ENCODE results near the gene MARCKS.
A peak's percentile ranks its signal among the peaks of the same experiment; 100 is the strongest.

Gene MARCKS

DNA sequence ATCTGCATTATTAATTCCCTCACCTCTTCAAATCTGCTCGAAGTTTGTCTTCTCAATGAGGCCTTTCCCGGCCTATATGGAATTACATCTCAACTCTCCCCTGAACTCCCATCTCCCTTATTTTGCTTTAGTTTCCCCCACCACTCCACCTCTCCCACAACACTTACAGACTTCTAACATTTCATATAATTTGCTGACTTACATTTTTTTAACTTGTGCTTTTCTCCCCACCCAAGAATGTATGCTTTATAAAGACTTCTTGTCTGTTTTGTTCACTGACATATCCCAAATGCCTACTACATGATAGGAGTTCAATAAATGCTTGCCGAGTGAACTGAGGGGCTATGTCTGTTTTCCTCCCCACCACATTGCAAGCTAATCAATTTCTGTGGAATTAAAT lies 3.9 kb upstream of the MARCKS start:
- no peak for DNase-seq (ENCODE audit: low read depth in 2 of 2)

DNA sequence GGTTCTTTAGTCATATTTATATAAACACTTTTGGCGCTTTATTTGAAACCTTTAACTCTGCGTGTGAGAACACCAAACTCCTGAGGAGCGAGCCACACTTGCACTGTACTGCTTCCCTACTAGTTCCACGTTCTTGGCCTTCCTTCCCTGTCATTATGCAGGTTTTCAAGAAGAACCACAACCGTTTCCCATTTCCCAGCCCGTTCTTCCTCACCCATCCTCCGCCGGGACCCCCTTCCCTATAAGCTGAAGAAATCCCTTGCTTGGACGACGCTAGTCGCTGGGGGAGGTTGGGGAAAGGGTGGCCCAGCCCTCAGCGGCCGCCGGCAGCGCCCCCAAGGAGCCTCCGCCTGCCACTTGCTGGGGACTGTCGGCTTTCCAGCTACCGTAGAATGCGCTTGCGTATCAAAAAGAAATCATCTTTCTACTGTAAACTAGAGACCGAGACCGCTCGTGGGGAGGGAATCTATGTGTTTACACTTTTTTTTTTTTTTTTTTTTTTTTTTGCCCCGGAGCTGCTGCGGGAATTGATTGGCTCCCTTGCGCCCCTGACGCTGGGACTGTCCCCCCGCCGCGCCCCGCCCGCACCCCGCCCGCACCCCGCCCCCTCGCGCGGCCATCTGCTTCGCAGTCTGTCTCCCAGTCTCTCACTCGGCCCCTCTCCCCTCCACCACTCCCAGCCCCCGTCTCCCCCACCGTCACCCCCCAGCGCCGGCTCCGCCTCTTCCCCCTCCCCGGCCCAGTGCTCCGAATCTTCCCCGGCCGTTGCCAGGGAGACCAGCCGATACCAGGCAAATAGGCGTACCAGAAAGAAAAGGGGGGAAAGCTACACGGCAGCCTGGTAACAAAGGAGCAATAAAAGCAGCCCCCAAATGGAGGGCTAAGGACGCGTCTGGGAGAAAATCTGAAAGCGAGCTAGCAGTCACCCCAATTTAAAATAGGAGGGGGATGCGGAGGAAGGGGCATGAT lies 2.3 kb upstream of the MARCKS start:
- no peak for DNase-seq (ENCODE audit: low read depth in 2 of 2)

DNA sequence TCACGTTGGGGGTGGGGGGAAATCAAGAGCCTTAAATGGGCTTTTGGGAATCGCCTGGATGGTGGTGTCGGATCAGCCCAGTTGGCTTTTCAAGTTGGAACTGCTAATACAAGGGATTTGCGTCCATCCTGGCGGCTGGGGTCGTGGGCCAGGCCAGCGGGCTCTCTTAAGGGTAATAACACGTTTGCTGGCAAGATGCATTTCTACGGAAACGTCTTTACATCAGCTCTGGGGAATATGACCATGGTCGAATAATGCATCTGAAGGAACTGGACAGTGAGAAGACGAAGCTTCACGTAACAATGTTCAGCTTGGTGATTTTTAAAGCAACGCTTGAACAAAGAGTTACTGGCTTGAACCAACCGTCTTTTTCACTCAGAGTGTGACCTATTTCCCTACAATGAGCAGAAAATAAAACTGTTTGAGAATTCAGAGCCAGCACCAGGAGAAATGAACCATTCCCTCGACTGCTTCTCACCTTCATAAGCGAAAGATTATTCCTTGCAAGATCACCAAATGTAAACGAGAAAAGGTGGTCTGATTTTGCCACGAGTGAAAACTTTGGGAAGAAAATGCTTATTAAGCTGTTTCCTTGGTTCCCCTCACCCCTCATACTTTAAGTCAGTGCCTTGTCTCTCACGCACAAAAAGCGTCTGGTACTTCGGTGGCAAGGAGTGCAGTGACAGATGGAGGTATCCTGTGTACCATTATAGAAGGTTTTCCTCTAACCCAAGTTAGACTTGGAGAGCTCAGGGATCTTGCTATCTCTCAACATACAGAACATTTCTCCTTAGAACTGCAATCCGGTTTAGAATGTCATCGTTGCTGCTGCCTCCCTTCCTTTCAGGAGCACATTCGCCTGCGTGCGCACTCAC lies 1.4 kb upstream of the MARCKS start:
- no peak for DNase-seq (ENCODE audit: low read depth in 2 of 2)

DNA sequence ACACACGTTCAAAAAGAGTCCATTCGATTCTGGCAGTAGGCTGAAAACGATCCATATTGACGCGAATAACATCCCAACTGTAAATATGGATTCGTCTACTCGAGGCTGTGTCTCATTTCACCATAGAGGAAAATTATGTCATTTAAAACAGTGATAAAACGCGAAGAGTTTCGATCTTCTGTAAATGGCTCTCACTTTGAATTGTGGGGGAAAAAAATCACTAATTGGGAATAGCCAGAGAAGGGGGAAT lies 845 bp upstream of the MARCKS start:
- no peak for DNase-seq (ENCODE audit: low read depth in 2 of 2)

DNA sequence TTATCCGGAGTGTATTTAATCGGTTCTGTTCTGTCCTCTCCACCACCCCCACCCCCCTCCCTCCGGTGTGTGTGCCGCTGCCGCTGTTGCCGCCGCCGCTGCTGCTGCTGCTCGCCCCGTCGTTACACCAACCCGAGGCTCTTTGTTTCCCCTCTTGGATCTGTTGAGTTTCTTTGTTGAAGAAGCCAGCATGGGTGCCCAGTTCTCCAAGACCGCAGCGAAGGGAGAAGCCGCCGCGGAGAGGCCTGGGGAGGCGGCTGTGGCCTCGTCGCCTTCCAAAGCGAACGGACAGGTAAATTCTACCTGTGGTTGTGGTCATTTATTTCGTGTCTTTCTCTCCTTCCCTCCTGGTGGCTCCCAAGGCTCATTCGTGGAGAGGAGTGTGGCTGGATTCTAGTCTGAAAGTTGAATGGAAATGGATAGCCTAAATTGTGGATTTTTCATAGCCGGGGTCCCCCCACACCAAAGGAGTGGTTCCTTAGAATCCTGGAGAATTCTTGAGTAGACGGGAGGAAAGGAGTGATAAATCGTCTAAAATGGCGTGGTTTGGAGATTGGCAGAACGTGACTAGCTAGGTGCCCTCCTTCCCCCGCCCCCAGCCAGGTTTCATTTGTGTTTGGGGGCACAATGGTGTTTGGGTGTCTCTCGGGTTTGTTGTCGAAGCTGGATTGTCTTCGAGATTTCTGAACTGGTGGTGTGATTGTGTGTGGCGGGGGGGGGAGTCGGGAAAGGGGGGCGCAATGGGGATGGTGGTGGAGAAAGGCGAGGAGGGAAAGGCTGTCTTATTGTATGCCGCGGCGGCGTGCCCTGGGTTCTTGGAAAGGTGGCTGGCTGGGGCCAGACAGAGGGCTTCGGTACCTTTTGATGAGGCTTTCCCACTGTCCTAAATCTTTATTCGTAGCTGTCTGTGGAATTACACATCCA lies 673 bp downstream of the MARCKS start:
- DNase-seq (ENCODE audit: low read depth in 2 of 2) = no peak

DNA sequence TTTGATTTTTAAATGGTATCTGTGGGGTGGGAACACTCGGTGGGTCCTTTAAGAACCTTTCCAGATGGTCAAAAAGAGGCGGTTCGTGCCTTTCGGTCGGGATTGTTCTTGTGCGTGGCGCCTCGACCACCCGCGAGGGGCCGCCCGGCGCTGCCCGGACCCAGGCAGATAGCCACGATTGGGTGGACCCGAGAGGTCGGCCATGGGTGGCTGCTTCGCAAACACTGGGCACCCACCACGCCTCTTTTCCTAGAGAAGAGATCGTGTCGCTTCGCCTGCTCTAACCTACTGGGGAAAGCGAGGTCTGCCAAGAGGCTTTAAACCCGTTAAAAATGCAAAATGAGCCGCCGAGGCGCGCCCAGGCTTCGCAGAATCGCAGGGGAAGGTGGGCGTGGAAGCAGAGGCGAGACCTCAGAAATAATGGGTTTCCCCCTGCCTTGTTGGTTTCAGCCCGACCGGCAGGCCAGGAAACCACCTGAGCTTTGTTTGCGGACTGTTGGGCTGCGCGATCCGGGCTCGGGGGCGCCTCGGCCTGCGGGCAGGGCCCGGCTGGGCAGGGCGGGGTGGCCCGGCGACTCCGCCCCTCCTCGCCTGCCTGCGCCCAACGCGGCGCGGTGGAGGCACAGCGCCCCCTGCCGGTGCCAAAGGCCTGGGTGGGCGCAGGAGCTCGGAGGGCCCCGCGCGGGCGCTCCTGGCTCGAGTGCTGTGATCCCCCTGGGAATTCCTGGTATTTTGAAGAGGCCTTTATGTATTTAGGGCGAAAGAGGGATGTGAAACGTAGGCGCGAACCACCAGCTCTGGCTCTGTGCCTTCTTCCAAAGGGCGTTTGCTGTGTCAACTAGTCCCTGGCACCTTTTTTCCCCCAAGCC lies 1.6 kb downstream of the MARCKS start:
- DNase-seq (ENCODE audit: low read depth in 2 of 2) = peak in 1 of 2 donors; percentile 57

DNA sequence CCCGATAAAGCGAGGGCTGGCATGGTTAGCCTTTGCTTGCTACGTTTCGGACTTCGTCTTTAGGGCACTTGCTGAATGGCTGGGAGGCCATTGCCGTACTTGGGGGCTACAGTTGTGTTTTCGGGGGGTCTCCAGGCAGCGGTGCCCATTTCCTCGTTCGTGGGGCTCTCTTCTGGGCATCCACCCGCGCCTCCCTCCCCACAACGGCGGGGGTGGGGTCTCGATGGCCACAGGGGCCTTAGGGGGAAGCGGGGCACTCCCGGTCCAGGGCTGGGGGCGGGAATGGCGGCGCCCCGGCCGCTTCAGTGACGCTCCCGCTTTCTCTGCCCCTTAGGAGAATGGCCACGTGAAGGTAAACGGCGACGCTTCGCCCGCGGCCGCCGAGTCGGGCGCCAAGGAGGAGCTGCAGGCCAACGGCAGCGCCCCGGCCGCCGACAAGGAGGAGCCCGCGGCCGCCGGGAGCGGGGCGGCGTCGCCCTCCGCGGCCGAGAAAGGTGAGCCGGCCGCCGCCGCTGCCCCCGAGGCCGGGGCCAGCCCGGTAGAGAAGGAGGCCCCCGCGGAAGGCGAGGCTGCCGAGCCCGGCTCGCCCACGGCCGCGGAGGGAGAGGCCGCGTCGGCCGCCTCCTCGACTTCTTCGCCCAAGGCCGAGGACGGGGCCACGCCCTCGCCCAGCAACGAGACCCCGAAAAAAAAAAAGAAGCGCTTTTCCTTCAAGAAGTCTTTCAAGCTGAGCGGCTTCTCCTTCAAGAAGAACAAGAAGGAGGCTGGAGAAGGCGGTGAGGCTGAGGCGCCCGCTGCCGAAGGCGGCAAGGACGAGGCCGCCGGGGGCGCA lies 2.4 kb downstream of the MARCKS start:
- DNase-seq (ENCODE audit: low read depth in 2 of 2) = no peak

DNA sequence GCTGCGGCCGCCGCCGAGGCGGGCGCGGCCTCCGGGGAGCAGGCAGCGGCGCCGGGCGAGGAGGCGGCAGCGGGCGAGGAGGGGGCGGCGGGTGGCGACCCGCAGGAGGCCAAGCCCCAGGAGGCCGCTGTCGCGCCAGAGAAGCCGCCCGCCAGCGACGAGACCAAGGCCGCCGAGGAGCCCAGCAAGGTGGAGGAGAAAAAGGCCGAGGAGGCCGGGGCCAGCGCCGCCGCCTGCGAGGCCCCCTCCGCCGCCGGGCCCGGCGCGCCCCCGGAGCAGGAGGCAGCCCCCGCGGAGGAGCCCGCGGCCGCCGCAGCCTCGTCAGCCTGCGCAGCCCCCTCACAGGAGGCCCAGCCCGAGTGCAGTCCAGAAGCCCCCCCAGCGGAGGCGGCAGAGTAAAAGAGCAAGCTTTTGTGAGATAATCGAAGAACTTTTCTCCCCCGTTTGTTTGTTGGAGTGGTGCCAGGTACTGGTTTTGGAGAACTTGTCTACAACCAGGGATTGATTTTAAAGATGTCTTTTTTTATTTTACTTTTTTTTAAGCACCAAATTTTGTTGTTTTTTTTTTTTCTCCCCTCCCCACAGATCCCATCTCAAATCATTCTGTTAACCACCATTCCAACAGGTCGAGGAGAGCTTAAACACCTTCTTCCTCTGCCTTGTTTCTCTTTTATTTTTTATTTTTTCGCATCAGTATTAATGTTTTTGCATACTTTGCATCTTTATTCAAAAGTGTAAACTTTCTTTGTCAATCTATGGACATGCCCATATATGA lies 3.2 kb downstream of the MARCKS start:
- no peak for DNase-seq (ENCODE audit: low read depth in 2 of 2)

DNA sequence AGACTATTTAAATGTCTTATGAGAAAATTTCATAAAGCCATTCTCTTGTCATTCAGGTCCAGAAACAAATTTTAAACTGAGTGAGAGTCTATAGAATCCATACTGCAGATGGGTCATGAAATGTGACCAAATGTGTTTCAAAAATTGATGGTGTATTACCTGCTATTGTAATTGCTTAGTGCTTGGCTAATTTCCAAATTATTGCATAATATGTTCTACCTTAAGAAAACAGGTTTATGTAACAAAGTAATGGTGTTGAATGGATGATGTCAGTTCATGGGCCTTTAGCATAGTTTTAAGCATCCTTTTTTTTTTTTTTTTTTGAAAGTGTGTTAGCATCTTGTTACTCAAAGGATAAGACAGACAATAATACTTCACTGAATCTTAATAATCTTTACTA lies 5.0 kb downstream of the MARCKS start:
- DNase-seq (ENCODE audit: low read depth in 2 of 2) = no peak

DNA sequence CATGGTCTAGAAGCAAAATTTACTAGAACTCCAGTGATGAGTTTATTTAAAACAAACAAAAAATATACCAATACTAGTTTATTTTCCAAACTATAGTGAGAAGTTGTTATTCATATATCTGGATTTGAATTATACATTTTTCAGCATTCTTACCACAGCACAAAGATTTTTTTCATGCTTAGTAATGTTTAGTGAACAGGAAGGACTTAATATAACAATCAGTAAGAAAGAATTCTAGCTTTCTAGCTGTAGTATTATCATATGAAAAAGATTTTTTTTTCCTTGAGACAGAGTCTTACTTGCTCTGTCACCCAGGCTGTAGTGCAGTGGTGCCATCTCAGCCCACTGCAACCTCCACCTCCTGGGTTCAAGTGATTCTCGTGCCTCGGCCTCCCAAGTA lies 13.8 kb downstream of the MARCKS start:
- no peak for DNase-seq (ENCODE audit: low read depth in 2 of 2)

DNA sequence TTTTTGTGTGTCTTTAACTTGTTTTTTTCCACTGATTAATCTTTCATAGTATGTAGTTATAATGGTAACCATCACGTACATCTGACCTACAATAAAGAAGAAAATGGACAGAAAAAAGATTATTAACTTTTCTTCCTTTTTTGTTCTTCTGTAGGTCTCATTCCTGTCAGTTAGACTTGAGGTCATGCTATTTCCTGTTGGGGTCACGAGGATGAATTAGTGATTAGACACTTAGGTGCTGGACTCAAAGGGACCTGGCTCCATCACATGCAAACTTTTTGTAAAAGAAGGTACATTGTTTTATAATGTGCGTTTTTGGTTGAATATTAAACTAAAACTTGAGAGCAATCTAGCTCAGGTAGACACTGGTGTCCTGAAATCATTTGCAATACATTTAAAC lies 14.8 kb downstream of the MARCKS start:
- no peak for DNase-seq (ENCODE audit: low read depth in 2 of 2)

DNA sequence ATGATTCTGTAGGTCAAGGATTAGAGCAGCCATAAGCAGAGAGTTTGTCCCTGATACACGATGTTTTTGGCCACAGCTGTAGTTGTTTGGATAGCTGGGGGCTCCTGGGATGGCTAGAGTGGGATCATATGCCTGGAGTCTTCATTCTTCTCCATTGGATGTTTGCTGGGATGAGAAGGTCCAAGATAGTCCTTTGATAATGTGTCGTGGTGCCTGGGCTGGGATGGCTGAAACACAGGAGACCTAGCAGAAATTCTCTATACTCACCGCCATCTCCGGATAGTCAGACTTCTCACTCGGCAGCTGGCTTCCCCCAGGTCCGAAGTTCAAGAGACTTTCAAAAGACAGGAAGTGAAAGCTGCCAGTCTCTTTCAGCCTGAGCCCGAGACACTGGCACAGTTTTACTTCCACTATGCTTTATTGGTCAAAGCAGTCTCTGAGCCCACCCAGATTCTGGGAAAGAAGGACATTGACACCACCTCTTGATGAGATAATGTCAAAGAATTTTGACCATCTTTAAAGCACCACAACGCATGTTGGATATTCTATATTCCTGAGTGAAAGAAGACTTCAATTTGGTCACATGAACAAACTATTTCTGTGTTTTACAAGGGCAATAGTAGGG lies 16.0 kb downstream of the MARCKS start:
- no peak for DNase-seq (ENCODE audit: low read depth in 2 of 2)

DNA sequence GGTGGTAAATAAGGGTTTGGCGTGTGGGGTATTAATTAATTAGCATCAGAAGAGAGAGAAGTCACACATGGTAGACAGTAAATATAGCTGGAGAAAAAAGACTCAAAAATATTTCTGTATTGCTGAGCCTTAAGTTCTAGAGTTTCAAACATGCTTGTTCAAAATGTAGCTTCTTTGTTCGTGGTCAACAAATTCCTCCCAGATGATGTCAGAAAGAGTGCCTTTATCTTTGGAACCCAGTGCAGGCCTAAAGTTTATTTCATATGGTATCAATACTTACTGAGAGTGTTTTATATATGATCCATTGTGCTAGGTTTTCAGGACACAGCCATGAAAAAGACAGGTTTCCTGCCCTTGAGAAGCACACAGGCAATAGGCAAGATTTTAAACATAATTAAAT lies 18.3 kb downstream of the MARCKS start:
- no peak for DNase-seq (ENCODE audit: low read depth in 2 of 2)

DNA sequence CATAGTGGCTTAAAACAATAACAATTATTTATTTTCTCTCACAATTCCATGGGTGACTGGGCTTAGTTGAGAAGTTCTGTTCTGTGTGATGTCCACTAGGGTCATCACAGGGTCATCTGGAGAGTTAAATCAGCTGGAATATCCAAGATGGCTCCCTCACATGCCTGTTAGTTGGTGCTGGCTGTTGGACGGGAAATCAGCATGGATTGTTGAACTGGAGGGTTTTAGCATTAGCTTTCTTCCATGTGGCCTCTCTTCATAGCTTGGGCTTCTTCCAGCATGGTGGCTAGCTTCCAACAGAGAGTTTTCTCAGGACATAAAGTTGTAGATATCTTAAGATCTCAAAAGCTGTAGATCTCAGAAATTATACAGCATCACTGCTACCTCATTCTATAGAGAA lies 19.6 kb downstream of the MARCKS start:
- no peak for DNase-seq (ENCODE audit: low read depth in 2 of 2)

DNA sequence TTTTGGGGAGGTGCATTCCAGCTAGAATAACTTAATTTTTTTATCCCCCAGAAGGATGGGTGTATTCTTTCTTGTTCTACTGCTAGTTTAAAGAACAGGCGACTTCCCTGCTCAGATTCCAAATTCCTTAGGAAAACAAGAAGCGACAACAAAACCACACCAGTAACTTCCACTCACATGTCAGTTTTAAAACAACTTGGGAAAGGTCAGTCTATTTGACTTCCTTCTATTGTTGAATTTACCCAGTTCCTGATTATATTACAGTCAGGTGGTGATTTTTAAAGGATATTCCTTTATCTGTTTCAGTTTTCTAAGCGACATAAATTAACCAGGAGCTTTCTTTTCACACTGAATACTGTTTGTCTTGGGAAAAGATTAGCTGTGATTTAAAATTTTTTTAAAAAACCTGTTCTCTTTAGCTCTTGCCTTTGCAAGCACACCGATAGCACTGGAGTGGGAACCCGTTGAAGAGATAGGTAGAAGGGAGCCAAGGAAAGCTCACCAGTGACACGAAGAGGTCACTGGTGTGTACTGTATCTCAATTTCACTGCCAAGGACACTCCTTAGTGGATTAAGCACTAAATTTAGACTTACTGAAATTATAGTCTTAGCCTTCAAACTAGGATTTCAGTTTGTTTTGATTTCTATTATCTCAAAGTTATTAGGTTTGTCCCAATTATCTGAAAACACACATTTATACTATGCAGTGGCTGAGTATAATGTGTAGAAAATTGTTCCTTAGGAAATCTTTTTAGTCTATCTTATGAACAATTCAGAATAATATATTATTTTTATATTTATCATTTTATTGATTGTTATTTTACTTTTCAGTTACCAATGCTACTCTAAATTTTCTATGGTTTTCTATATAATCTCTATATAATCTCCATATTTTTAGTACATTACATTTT lies 22.3 kb downstream of the MARCKS start:
- no peak for DNase-seq (ENCODE audit: low read depth in 2 of 2)

DNA sequence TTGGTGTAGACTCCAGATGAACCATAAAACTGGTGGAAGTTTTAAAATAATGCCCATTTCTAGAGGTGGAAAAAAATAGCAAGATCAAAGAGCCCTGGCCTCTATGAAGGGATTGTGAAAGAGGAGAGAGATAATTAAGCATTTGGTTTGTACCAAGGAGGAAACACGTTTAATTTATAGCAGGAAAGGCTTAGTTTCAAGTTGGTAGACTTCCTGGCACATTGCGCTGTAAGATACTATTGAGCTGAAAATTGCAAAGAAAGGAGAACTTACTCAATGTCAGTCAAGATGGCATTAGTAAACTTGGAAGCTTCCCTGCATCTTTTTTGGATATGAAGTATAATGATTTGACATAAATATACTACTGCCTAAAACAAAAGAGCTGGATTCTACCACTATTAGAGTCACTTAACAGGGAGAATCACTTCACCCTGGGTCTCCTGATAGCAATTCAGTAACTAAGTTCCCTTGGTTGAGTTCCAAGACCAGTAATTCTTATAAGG lies 24.4 kb downstream of the MARCKS start:
- no peak for DNase-seq (ENCODE audit: low read depth in 2 of 2)

DNA sequence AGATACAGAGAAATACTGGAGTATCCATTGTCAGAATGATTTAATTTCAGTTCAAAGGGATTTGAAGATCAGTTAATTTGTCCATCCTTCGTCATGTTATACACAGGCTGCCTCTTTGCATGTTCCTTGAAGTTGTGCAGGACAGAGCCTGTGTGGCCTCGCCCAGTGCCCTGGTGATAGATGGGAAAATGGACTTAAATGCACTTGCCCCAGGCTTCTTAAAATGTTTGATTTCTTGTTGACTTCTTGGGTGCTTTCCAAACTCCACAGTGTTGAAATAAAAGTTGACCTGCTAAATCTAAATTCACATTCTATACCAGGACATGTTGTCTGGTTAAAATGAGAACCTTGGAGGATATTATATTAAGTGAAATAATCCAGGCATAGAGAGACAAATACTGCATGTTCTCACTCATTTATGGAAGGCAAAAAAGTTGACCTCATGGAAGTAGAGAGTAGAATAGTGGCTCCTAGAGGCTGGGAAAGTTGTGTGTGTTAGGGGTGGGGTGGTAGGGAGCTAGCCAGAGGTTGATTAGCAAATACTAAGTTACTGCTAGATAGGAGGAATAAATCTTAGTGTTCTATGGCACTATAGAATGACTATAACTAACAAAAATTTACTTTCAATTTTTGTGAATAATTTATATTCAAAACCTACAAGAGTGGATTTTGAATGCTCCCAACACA lies 25.3 kb downstream of the MARCKS start:
- DNase-seq (ENCODE audit: low read depth in 2 of 2) = no peak

Measured in stimulated activated CD4-positive, alpha-beta T cell treated with anti-CD3 and anti-CD28 coated beads, Interleukin-1b, Interleukin-23, amount 100 ng/mL, for 1 hour (primary cell).